NB4 (cell line): ENCODE measurements around the gene DMGDH.

Experiments used
- MAX ChIP-seq: IDR thresholded peaks from 2 replicates; pipeline ENCODE4 v1.6.1; 2011; ENCODE audit warnings: low read depth, low read length
- MYC ChIP-seq: IDR thresholded peaks from 2 replicates; pipeline ENCODE4 v1.6.1; 2011; ENCODE audit warnings: low read depth, low read length
- POLR2A ChIP-seq: IDR thresholded peaks from 2 replicates; pipeline ENCODE4 v1.6.1; 2011; ENCODE audit warnings: mild to moderate bottlenecking; ENCODE audit not compliant: insufficient read length; ENCODE audit errors: extremely low read depth
- TF ChIP-seq, protein P1 (sequence below): IDR thresholded peaks from one replicate; pipeline ENCODE4 v1.5.1; 2012; ENCODE audit warnings: low read depth, low read length

DNA sequence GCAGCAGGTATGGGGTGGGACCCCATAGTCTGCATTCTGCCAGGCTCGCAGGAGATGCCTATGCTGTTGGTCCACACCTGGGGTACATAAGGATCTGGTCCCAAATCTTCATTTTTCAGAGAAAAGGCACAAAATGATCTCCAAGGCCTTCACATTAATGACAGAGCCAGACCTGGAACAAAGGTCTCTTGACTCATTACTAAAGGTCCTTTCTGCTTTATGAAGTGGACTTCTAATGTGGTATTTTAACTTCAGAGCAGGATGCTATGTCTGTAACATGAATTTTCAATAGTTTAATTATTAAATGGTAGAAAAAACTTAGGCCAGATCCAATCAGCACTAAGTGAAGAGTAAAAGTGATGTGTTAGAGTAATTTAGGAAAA is 38.0 kb downstream of the DMGDH start:
- TF ChIP-seq, protein P1, sequence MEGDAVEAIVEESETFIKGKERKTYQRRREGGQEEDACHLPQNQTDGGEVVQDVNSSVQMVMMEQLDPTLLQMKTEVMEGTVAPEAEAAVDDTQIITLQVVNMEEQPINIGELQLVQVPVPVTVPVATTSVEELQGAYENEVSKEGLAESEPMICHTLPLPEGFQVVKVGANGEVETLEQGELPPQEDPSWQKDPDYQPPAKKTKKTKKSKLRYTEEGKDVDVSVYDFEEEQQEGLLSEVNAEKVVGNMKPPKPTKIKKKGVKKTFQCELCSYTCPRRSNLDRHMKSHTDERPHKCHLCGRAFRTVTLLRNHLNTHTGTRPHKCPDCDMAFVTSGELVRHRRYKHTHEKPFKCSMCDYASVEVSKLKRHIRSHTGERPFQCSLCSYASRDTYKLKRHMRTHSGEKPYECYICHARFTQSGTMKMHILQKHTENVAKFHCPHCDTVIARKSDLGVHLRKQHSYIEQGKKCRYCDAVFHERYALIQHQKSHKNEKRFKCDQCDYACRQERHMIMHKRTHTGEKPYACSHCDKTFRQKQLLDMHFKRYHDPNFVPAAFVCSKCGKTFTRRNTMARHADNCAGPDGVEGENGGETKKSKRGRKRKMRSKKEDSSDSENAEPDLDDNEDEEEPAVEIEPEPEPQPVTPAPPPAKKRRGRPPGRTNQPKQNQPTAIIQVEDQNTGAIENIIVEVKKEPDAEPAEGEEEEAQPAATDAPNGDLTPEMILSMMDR, result no peak
- TF ChIP-seq POLR2A (no peak), MAX (no peak), MYC (no peak)
